Trophoblast cell (in vitro differentiated cells and primary cell): ENCODE data around the gene LAMC3.

Experiments used
- DNase-seq, 2 donors: peaks; one replicate each; pipeline ENCODE4 v3.0.0-alpha.2; 2016
- H2AFZ ChIP-seq: 2 replicates; pipeline ENCODE4 v1.6.1; 2013; ENCODE audit warnings: low read length, moderate library complexity, mild to moderate bottlenecking; ENCODE audit not compliant: insufficient read depth, poor library complexity
- H2AK5ac ChIP-seq: 2 replicates; pipeline ENCODE4 v1.6.1; 2013; ENCODE audit warnings: mild to moderate bottlenecking, low read length
- H2BK120ac ChIP-seq: 2 replicates; pipeline ENCODE4 v1.6.1; 2013; ENCODE audit warnings: low read length, mild to moderate bottlenecking, moderate library complexity; ENCODE audit not compliant: insufficient read depth, poor library complexity
- H2BK12ac ChIP-seq: 2 replicates; pipeline ENCODE4 v1.6.1; 2013; ENCODE audit warnings: mild to moderate bottlenecking, low read length, moderate library complexity
- H2BK5ac ChIP-seq: 2 replicates; pipeline ENCODE4 v1.6.1; 2013; ENCODE audit warnings: low read length, low read depth, moderate library complexity, mild to moderate bottlenecking; ENCODE audit not compliant: poor library complexity
- H3K14ac ChIP-seq: 2 replicates; pipeline ENCODE4 v1.6.1; 2013; ENCODE audit warnings: mild to moderate bottlenecking, low read length
- H3K18ac ChIP-seq: 2 replicates; pipeline ENCODE4 v1.6.1; 2013; ENCODE audit warnings: mild to moderate bottlenecking, low read length
- H3K23ac ChIP-seq: 2 replicates; pipeline ENCODE4 v1.6.1; 2013; ENCODE audit warnings: low read length
- H3K27ac ChIP-seq: 2 replicates; pipeline ENCODE4 v1.5.1; 2013; ENCODE audit warnings: low read depth, mild to moderate bottlenecking, inconsistent platforms, low read length, moderate library complexity
- H3K27me3 ChIP-seq: 2 replicates; pipeline ENCODE4 v1.6.1; 2013; ENCODE audit warnings: inconsistent platforms, mild to moderate bottlenecking, low read length, moderate library complexity; ENCODE audit not compliant: insufficient read depth
- H3K36me3 ChIP-seq, 2 experiments: 1 replicate in 1 of 2; 2 replicates in 1 of 2; pipeline ENCODE4 v1.6.1; 2013; ENCODE audit warnings: low read length in 2 of 2, mild to moderate bottlenecking in 2 of 2, moderate library complexity in 1 of 2; ENCODE audit not compliant: insufficient read depth in 2 of 2, control insufficient read depth in 1 of 2
- H3K4ac ChIP-seq: 2 replicates; pipeline ENCODE4 v1.6.1; 2013; ENCODE audit warnings: low read depth, mild to moderate bottlenecking, low read length, moderate library complexity
- H3K4me1 ChIP-seq, 2 experiments: 1 replicate in 1 of 2; 2 replicates in 1 of 2; pipeline ENCODE4 v1.6.1; 2013; ENCODE audit warnings: low read length in 2 of 2, mild to moderate bottlenecking in 2 of 2, moderate library complexity in 1 of 2; ENCODE audit not compliant: insufficient read depth in 2 of 2, control insufficient read depth in 1 of 2
- H3K4me2 ChIP-seq: 2 replicates; pipeline ENCODE4 v1.6.1; 2013; ENCODE audit warnings: inconsistent platforms, mild to moderate bottlenecking, low read length, moderate library complexity
- H3K4me3 ChIP-seq: 2 replicates; pipeline ENCODE4 v1.5.1; 2013; ENCODE audit warnings: mild to moderate bottlenecking, low read depth, low read length, inconsistent platforms
- H3K79me1 ChIP-seq: one replicate; pipeline ENCODE4 v1.6.1; 2013; ENCODE audit warnings: low read length
- H3K79me2 ChIP-seq: 2 replicates; pipeline ENCODE4 v1.6.1; 2013; ENCODE audit warnings: low read length, mild to moderate bottlenecking; ENCODE audit not compliant: control insufficient read depth, insufficient read depth, poor library complexity
- H3K9ac ChIP-seq: 2 replicates; pipeline ENCODE4 v1.6.1; 2013; ENCODE audit warnings: mild to moderate bottlenecking, low read length
- H3K9me3 ChIP-seq: 2 replicates; pipeline ENCODE4 v1.6.1; 2013; ENCODE audit warnings: low read depth, mild to moderate bottlenecking, control low read depth, inconsistent platforms, low read length; ENCODE audit not compliant: insufficient read depth
- H4K12ac ChIP-seq: 2 replicates; pipeline ENCODE4 v1.6.1; 2013; ENCODE audit warnings: low read depth, mild to moderate bottlenecking, low read length, moderate library complexity
- H4K8ac ChIP-seq: 2 replicates; pipeline ENCODE4 v1.6.1; 2013; ENCODE audit warnings: low read depth, mild to moderate bottlenecking, low read length, moderate library complexity
- H4K91ac ChIP-seq: one replicate; pipeline ENCODE4 v1.6.1; 2013; ENCODE audit warnings: low read depth, mild to moderate bottlenecking, low read length, moderate library complexity
- WGBS: extraction: QIAGEN DNeasy Blood & Tissue Kit; methylation state at CpG from one replicate; pipeline ENCODE4 v1.1.7; 2013; ENCODE audit warnings: missing lambda C conversion rate; ENCODE audit not compliant: insufficient read length, insufficient coverage; ENCODE audit errors: extremely low coverage; 5-methylcytosine and 5-hydroxymethylcytosine counted together

Gene LAMC3

DNA sequence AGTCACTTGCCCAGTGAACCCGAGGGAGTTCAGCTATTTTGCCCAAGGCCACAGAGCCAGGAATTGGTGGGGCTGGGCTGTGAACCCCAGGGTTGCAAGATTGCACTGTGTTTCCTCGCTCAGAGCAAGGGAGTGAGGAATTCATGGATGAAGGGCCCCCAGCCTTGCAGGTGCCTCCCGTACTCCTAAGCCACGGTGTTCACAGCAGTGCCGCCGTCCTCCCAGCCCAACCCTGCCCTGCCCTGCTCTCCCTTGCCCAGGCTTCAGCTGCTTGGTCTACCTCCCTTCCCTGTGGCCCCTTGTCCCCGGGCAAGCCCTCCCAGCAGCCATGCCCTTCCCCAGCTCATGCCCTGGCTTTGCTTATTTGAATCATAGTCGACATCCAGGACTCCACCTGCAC lies 6.1 kb downstream of the LAMC3 start:
- Histone ChIP-seq H3K27me3 (no peaks in the 10 kb centered on the region), H3K4me1 (peaks cover 7 to 8% of the 10 kb centered on the region in 2 experiments), H3K27ac (no peak overlapping the region), H2AFZ (no peak overlapping the region), H3K36me3 (no peaks in the 10 kb centered on the region), H4K12ac (no peak overlapping the region), H3K9me3 (peaks cover 4% of the 10 kb centered on the region), H3K4me3 (no peak overlapping the region), H3K79me1 (no peaks in the 10 kb centered on the region), H3K4me2 (no peak overlapping the region), H3K4ac (no peak overlapping the region), H3K14ac (no peak overlapping the region), H2BK12ac (no peak overlapping the region), H2BK5ac (no peak overlapping the region), H3K9ac (no peak overlapping the region), H4K91ac (no peak overlapping the region), H3K79me2 (no peaks in the 10 kb centered on the region), H2BK120ac (no peak overlapping the region), H2AK5ac (no peak overlapping the region), H4K8ac (no peak overlapping the region), H3K18ac (no peak overlapping the region), H3K23ac (no peak overlapping the region)
- no CpG with 5 or more reads among the region's 8 CpGs for WGBS
- no peak for DNase-seq

DNA sequence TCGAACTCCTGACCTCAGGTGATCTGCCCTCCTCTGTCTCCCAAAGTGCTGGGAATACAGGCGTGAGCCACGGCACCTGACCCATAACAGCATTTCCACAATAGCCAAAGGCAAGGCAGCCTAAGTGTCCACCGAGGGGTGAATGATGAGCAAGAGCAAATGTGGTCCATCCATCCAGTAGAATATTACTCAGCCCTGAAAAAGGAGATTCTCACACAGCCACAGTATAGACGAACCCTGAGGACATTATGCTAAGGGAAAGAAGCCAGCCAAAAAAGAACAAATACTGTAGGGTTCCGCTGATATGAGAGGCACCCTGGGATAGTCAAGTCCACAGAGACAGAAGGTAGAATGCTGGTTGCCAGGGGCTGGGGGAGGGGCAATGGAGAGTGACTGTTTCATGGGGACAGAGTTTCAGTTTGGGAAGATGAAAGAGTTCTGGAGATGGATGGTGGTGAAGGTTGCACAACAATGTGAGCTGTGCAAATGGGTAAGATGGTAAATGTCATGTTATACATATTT lies 7.0 kb downstream of the LAMC3 start:
- H3K27ac ChIP-seq, result no peak overlapping the region
- no peaks in the 10 kb centered on the region for H3K27me3 ChIP-seq
- no peak overlapping the region for H2BK5ac ChIP-seq
- no peak overlapping the region for H4K12ac ChIP-seq
- DNase-seq, result no peak
- H3K4me1 ChIP-seq, result peaks cover 7 to 8% of the 10 kb centered on the region in 2 experiments
- H3K36me3 ChIP-seq, result no peaks in the 10 kb centered on the region
- no peak overlapping the region for H4K91ac ChIP-seq
- no peak overlapping the region for H3K4me3 ChIP-seq
- no peak overlapping the region for H3K18ac ChIP-seq
- H2AK5ac ChIP-seq, result no peak overlapping the region
- no peak overlapping the region for H3K9ac ChIP-seq
- no peak overlapping the region for H3K4me2 ChIP-seq
- no peak overlapping the region for H2BK120ac ChIP-seq
- no peak overlapping the region for H3K23ac ChIP-seq
- no peak overlapping the region for H3K14ac ChIP-seq
- peaks cover 3% of the 10 kb centered on the region for H3K9me3 ChIP-seq
- H3K79me2 ChIP-seq, result no peaks in the 10 kb centered on the region
- no peak overlapping the region for H3K4ac ChIP-seq
- H4K8ac ChIP-seq, result no peak overlapping the region
- H3K79me1 ChIP-seq, result no peaks in the 10 kb centered on the region
- H2BK12ac ChIP-seq, result no peak overlapping the region
- H2AFZ ChIP-seq, result no peak overlapping the region
- no CpG with 5 or more reads among the region's 6 CpGs for WGBS

GRCh38 chr9:131017067-131017466 lies 8.1 kb downstream of the LAMC3 start:
- H3K27ac ChIP-seq, result no peak overlapping the region
- no peak overlapping the region for H4K8ac ChIP-seq
- H3K4me1 ChIP-seq, result peaks cover 5 to 6% of the 10 kb centered on the region in 2 experiments
- H2AK5ac ChIP-seq, result no peak overlapping the region
- no peak overlapping the region for H2BK5ac ChIP-seq
- H3K79me1 ChIP-seq, result no peaks in the 10 kb centered on the region
- H3K4me2 ChIP-seq, result no peak overlapping the region
- no CpG with 5 or more reads among the region's 21 CpGs for WGBS
- no peak overlapping the region for H3K4ac ChIP-seq
- no peaks in the 10 kb centered on the region for H3K36me3 ChIP-seq
- H3K23ac ChIP-seq, result no peak overlapping the region
- H3K18ac ChIP-seq, result no peak overlapping the region
- H3K4me3 ChIP-seq, result no peak overlapping the region
- H2BK120ac ChIP-seq, result no peak overlapping the region
- H4K91ac ChIP-seq, result no peak overlapping the region
- no peaks in the 10 kb centered on the region for H3K27me3 ChIP-seq
- no peak for DNase-seq
- no peak overlapping the region for H2AFZ ChIP-seq
- H3K9ac ChIP-seq, result no peak overlapping the region
- H3K79me2 ChIP-seq, result no peaks in the 10 kb centered on the region
- H3K14ac ChIP-seq, result no peak overlapping the region
- no peak overlapping the region for H4K12ac ChIP-seq
- H2BK12ac ChIP-seq, result no peak overlapping the region
- H3K9me3 ChIP-seq, result peaks cover 3% of the 10 kb centered on the region

DNA sequence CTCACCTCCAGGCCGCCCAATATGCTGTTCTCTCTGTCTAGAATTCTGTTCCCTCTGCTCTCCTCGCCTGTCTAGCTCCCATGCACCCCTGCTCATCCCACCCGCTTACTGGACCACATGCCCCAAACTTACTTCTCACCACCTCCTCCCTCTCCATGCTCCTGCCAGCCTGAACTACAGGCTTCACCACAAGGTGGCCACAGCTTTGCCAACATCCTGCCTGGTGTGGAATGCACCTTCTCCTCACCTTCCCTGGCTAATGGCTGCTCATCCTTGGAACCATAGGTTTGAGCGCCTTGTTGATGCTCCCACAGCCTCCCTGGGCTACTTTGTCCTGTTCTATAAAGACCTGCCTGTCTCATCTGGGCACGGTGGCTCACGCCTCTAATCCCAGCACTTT lies 9.6 kb downstream of the LAMC3 start:
- no peak for DNase-seq
- H4K12ac ChIP-seq, result no peak overlapping the region
- no CpG with 5 or more reads among the region's 6 CpGs for WGBS
- H3K27me3 ChIP-seq, result no peaks in the 10 kb centered on the region
- peak overlapping the region; percentile 23 for H3K4me3 ChIP-seq
- no peak overlapping the region for H3K18ac ChIP-seq
- H3K9ac ChIP-seq, result no peak overlapping the region
- no peak overlapping the region for H4K91ac ChIP-seq
- no peak overlapping the region for H2AFZ ChIP-seq
- no peaks in the 10 kb centered on the region for H3K4me1 ChIP-seq
- no peak overlapping the region for H3K4me2 ChIP-seq
- no peak overlapping the region for H3K23ac ChIP-seq
- H3K79me1 ChIP-seq, result no peaks in the 10 kb centered on the region
- H3K14ac ChIP-seq, result no peak overlapping the region
- no peaks in the 10 kb centered on the region for H3K36me3 ChIP-seq
- no peak overlapping the region for H2BK120ac ChIP-seq
- no peak overlapping the region for H4K8ac ChIP-seq
- H2BK12ac ChIP-seq, result no peak overlapping the region
- no peak overlapping the region for H2AK5ac ChIP-seq
- no peak overlapping the region for H2BK5ac ChIP-seq
- no peak overlapping the region for H3K4ac ChIP-seq
- H3K79me2 ChIP-seq, result no peaks in the 10 kb centered on the region
- peaks cover 3% of the 10 kb centered on the region for H3K9me3 ChIP-seq
- no peak overlapping the region for H3K27ac ChIP-seq
